A673 (cell line): ENCODE data around the gene WDFY4. TPM values are rescaled to one million over a fixed set of nuclear protein-coding genes. Genes with fewer than 3 reads are reported as not detected.

Experiments used
- BruUV-seq: library from RNA; stranded (reverse); fragments of 400-500 nt; replicated peaks from 2 replicates; lab custom pipeline; 2021; lab: Mats Ljungman, UMichigan
- CTCF ChIA-PET: fragments of 300-600 bp; sonication (Branson Sonifier 250); formaldehyde crosslinking; loops from one replicate; lab custom pipeline; 2022; ENCODE audit warnings: antibody characterized with exemption; lab: Charles Lee
- POLR2A ChIA-PET: fragments of 300-600 bp; sonication (Branson Sonifier 250); formaldehyde crosslinking; loops from one replicate; lab custom pipeline; 2022; ENCODE audit warnings: antibody characterized with exemption; ENCODE audit not compliant: low non-redundant PET; lab: Charles Lee
- DNase-seq: peaks from one replicate; pipeline ENCODE4 v3.0.0-alpha.2; 2015; ENCODE audit warnings: low spot score
- H3K27ac ChIP-seq: fragments of 200-600 bp; sonication (generic); 2 replicates; pipeline ENCODE4 v1.5.1; 2016; ENCODE audit warnings: mixed run types, low read depth, mild to moderate bottlenecking, mixed read lengths, antibody characterized with exemption, low read length; ENCODE audit not compliant: poor library complexity, severe bottlenecking
- H3K27me3 ChIP-seq: fragments of 200-600 bp; sonication (generic); replicated peaks from 2 replicates; pipeline ENCODE4 v1.6.1; 2017; ENCODE audit warnings: mixed run types, low read depth, mild to moderate bottlenecking, mixed read lengths, antibody characterized with exemption, low read length; ENCODE audit not compliant: insufficient read depth, poor library complexity
- H3K36me3 ChIP-seq: fragments of 200-600 bp; sonication (generic); 2 replicates; pipeline ENCODE4 v1.6.1; 2016; ENCODE audit warnings: mixed run types, mild to moderate bottlenecking, mixed read lengths, antibody characterized with exemption, low read length; ENCODE audit not compliant: insufficient read depth, poor library complexity, severe bottlenecking
- H3K4me1 ChIP-seq: fragments of 200-600 bp; sonication (generic); 2 replicates; pipeline ENCODE4 v1.6.1; 2017; ENCODE audit warnings: mixed run types, mild to moderate bottlenecking, mixed read lengths, antibody characterized with exemption, low read length; ENCODE audit not compliant: insufficient read depth, poor library complexity, severe bottlenecking
- H3K4me3 ChIP-seq: fragments of 200-600 bp; sonication (generic); 2 replicates; pipeline ENCODE4 v1.5.1; 2016; ENCODE audit warnings: low read depth, mixed run types, mild to moderate bottlenecking, mixed read lengths, low read length; ENCODE audit not compliant: poor library complexity, severe bottlenecking
- H3K9me3 ChIP-seq: fragments of 200-600 bp; sonication (generic); 2 replicates; pipeline ENCODE4 v1.6.1; 2016; ENCODE audit warnings: mixed run types, low read depth, mild to moderate bottlenecking, mixed read lengths, antibody characterized with exemption, low read length; ENCODE audit not compliant: poor library complexity, severe bottlenecking
- CTCF ChIP-seq: fragments of 300-800, 200-600 bp; sonication (generic); conservative IDR thresholded peaks from 2 replicates; pipeline ENCODE4 v1.5.1; 2017; ENCODE audit warnings: low read depth, mild to moderate bottlenecking, antibody characterized with exemption, low read length, moderate library complexity, mixed read lengths
- EZH2 ChIP-seq: fragments of 200-600 bp; sonication (generic); IDR thresholded peaks from 2 replicates; pipeline ENCODE4 v1.6.1; 2017; ENCODE audit warnings: borderline replicate concordance, low read depth, mild to moderate bottlenecking, mixed read lengths, antibody characterized with exemption, low read length; ENCODE audit not compliant: poor library complexity, severe bottlenecking
- intact Hi-C: fragments of 100-400 bp; cut with micrococcal nuclease; formaldehyde crosslinking; loops from one replicate; pipeline ENCODE4 v1.10.0; 2022; ENCODE audit not compliant: unreplicated experiment
- total RNA-seq: library from RNA; stranded (reverse); gene quantifications from 2 replicates; pipeline ENCODE4 v1.2.3, GENCODE V29; 2021

The WDFY4 gene
- total RNA-seq, 1 experiment from 2014 or later, result not detected

- no peaks in the 10 kb centered on the region for H3K9me3 ChIP-seq
- no peak for TF ChIP-seq CTCF
- no peak for TF ChIP-seq EZH2
- no peak overlapping the region for H3K27ac ChIP-seq
- no peaks in the 10 kb centered on the region for H3K4me1 ChIP-seq
- intact Hi-C loops, result no loop called here
- no peak for DNase-seq
- no peaks in the 10 kb centered on the region for H3K36me3 ChIP-seq
- POLR2A ChIA-PET, result no interaction called here
- CTCF ChIA-PET, result no interaction called here
- H3K4me3 ChIP-seq, result no peak overlapping the region
- no TSS peak for BruUV-seq
- no peaks in the 10 kb centered on the region for H3K27me3 ChIP-seq
Measured at GRCh38 chr10:48790457-48791044, 105.9 kb downstream of the WDFY4 start.

- no TSS peak for BruUV-seq
- intact Hi-C loops, result no loop called here
- TF ChIP-seq CTCF (no peak), EZH2 (no peak)
- H3K4me3 ChIP-seq, result no peak overlapping the region
- no peaks in the 10 kb centered on the region for H3K9me3 ChIP-seq
- CTCF ChIA-PET, result no interaction called here
- H3K36me3 ChIP-seq, result no peaks in the 10 kb centered on the region
- no peak for DNase-seq
- POLR2A ChIA-PET, result no interaction called here
- H3K27me3 ChIP-seq, result no peaks in the 10 kb centered on the region
- no peaks in the 10 kb centered on the region for H3K4me1 ChIP-seq
- H3K27ac ChIP-seq, result no peak overlapping the region
Measured at GRCh38 chr10:48791267-48791928, 106.7 kb downstream of the WDFY4 start.

GRCh38 chr10:48792121-48792520, 107.4 kb downstream of the WDFY4 start:
- no peak for DNase-seq
- no TSS peak for BruUV-seq
- intact Hi-C loops, result no loop called here
- Histone ChIP-seq H3K36me3 (no peaks in the 10 kb centered on the region), H3K27me3 (no peaks in the 10 kb centered on the region), H3K4me3 (no peak overlapping the region), H3K9me3 (no peaks in the 10 kb centered on the region), H3K4me1 (no peaks in the 10 kb centered on the region), H3K27ac (no peak overlapping the region)
- TF ChIP-seq EZH2, result no peak
- no peak for TF ChIP-seq CTCF
- ChIA-PET POLR2A (no interaction called here), CTCF (no interaction called here)
